OCI-LY3 (cell line): ENCODE data around the gene SLC26A4.

ENCODE experiments used
- H2AFZ ChIP-seq: fragments of 200-600, 300-600 bp; shearing (Covaris generic); 2 replicates; pipeline ENCODE4 v1.6.0; 2014; ENCODE audit warnings: antibody characterized with exemption, low read depth, low read length
- H3K27ac ChIP-seq: fragments of 200-600, 300-600 bp; sonication (generic); 2 replicates; pipeline ENCODE4 v1.5.1; 2014; ENCODE audit warnings: mild to moderate bottlenecking, low read length, moderate library complexity, mixed read lengths
- H3K27me3 ChIP-seq: fragments of 200-600, 300-600 bp; sonication (generic); 2 replicates; pipeline ENCODE4 v1.6.1; 2014; ENCODE audit warnings: low read depth, low read length, mixed read lengths
- H3K36me3 ChIP-seq: fragments of 200-600, 300-600 bp; sonication (generic); replicated peaks from 2 replicates; pipeline ENCODE3; 2014; ENCODE audit warnings: low read depth, low read length, mixed read lengths
- H3K4me1 ChIP-seq: fragments of 300-600, 200-600 bp; sonication (generic); 2 replicates; pipeline ENCODE4 v1.6.1; 2014; ENCODE audit warnings: low read length, mixed read lengths
- H3K4me2 ChIP-seq: fragments of 200-600, 300-600 bp; sonication (generic); 2 replicates; pipeline ENCODE4 v1.6.1; 2014; ENCODE audit warnings: low read length, mixed read lengths
- H3K4me3 ChIP-seq: fragments of 300-600, 200-600 bp; sonication (generic); 2 replicates; pipeline ENCODE4 v1.5.1; 2014; ENCODE audit warnings: antibody characterized with exemption, mild to moderate bottlenecking, low read length, moderate library complexity
- H3K79me2 ChIP-seq: fragments of 300-600, 200-600 bp; shearing (Covaris generic); 2 replicates; pipeline ENCODE4 v1.6.1; 2014; ENCODE audit warnings: mild to moderate bottlenecking, low read length, mixed read lengths
- H3K9ac ChIP-seq: fragments of 300-600, 200-600 bp; shearing (Covaris generic); 2 replicates; pipeline ENCODE4 v1.6.0; 2014; ENCODE audit warnings: mild to moderate bottlenecking, low read length, moderate library complexity
- H3K9me3 ChIP-seq: fragments of 200-600, 300-600 bp; shearing (Covaris generic); 2 replicates; pipeline ENCODE4 v1.6.1; 2014; ENCODE audit warnings: low read length, mixed read lengths; ENCODE audit not compliant: insufficient read depth
- H4K20me1 ChIP-seq: fragments of 200-600, 300-600 bp; sonication (generic); 2 replicates; pipeline ENCODE4 v1.6.1; 2016; ENCODE audit warnings: low read length, mixed read lengths; ENCODE audit not compliant: insufficient read depth
- EZH2phosphoT487 ChIP-seq: fragments of 200-600 bp; shearing (Covaris generic); IDR thresholded peaks from 2 replicates; pipeline ENCODE4 v1.6.1; 2018; ENCODE audit warnings: antibody characterized with exemption, mixed run types, low read depth
- TF ChIP-seq, protein P1 (sequence below): fragments of 200-600, 300-600 bp; sonication (generic); IDR thresholded peaks from 2 replicates; pipeline ENCODE4 v1.5.1; 2014; ENCODE audit warnings: antibody characterized with exemption, low read length, low read depth

The SLC26A4 gene

DNA sequence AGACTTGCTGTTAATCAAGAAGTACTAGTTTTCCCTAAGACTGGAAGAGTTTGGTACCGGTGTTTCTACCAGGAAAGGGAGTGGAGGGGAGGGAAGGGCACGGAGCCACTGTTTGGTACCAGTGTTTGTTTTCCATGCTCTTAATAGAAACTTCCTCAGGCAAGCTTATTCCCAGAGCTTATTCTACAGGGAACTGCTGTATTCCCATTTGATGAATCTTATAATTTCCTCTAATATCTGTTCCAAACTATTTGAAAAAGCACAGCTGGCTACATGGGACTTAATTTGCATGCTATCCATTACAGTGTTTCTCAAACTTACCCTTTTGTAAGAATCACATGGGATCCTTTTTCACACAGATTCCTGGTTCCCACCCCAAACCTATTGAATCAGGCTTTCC lies 23.7 kb downstream of the SLC26A4 start:
- no peaks in the 10 kb centered on the region for H4K20me1 ChIP-seq
- no peaks in the 10 kb centered on the region for H3K36me3 ChIP-seq
- no peaks in the 10 kb centered on the region for H3K4me1 ChIP-seq
- no peak overlapping the region for H3K4me3 ChIP-seq
- no peak overlapping the region for H2AFZ ChIP-seq
- peaks cover 37% of the 10 kb centered on the region for H3K27me3 ChIP-seq
- no peaks in the 10 kb centered on the region for H3K79me2 ChIP-seq
- TF ChIP-seq EZH2phosphoT487, result no peak
- TF ChIP-seq, protein P1, sequence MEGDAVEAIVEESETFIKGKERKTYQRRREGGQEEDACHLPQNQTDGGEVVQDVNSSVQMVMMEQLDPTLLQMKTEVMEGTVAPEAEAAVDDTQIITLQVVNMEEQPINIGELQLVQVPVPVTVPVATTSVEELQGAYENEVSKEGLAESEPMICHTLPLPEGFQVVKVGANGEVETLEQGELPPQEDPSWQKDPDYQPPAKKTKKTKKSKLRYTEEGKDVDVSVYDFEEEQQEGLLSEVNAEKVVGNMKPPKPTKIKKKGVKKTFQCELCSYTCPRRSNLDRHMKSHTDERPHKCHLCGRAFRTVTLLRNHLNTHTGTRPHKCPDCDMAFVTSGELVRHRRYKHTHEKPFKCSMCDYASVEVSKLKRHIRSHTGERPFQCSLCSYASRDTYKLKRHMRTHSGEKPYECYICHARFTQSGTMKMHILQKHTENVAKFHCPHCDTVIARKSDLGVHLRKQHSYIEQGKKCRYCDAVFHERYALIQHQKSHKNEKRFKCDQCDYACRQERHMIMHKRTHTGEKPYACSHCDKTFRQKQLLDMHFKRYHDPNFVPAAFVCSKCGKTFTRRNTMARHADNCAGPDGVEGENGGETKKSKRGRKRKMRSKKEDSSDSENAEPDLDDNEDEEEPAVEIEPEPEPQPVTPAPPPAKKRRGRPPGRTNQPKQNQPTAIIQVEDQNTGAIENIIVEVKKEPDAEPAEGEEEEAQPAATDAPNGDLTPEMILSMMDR, result no peak
- H3K4me2 ChIP-seq, result no peak overlapping the region
- H3K27ac ChIP-seq, result no peak overlapping the region
- no peaks in the 10 kb centered on the region for H3K9me3 ChIP-seq
- H3K9ac ChIP-seq, result no peak overlapping the region

DNA sequence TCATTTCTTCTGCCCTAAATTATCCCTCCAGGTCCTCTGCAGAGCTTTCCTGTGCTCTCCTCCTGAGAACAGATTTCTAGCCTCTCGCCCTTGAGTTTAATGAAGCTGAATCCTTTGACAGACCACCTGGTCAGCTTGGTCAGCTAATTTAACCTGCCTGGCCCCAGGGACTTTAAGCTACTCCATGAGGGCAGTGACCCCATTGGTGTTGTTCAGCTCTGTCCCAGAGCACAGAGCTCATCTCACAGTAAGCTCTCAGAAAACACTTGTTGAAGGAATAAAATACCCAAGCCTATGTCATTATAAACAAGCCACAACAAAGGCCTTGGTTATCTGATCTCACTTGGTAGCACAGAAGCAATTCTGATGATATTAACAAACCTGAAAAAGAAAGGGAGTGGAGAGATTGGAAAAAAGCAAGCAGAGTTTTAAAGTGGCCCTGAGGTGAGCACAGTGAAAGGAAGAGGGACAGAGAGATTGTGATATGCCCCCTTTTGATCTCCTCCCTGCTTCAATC lies 24.4 kb downstream of the SLC26A4 start:
- Histone ChIP-seq H3K4me1 (no peaks in the 10 kb centered on the region), H3K9ac (no peak overlapping the region), H3K4me3 (no peak overlapping the region), H3K27ac (no peak overlapping the region), H3K36me3 (no peaks in the 10 kb centered on the region), H3K79me2 (no peaks in the 10 kb centered on the region), H4K20me1 (no peaks in the 10 kb centered on the region), H3K9me3 (no peaks in the 10 kb centered on the region), H3K27me3 (peaks cover 44% of the 10 kb centered on the region), H3K4me2 (no peak overlapping the region), H2AFZ (no peak overlapping the region)
- TF ChIP-seq, protein P1, result no peak
- no peak for TF ChIP-seq EZH2phosphoT487

DNA sequence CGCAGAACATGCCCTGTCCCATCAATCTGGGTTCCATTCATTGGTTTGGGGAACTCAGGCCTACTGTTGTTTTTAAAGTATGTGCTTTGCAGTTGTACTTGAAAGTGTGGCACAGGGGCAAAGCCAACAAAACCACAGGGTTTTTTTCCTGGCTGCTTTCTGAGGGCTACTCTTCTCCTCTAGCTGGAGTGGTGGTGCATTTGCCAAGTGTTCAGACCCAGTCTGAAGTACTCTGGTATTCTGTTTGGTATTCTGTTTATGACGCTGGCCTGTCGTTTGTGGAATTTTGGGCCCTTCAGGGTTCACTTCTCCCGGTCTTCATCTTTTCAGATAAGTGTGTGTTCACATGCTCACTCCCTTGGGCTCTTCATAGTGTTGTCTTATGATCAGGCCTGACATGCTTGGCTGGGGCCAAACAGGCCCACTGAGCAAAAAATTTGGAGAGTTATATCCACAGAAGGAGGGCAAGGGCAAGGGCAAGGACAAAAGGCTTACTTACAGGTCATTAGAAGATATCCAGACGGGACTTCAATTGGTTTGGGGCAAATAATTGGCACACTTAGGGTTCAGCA lies 26.3 kb downstream of the SLC26A4 start:
- H2AFZ ChIP-seq, result no peak overlapping the region
- H3K36me3 ChIP-seq, result no peaks in the 10 kb centered on the region
- no peak overlapping the region for H3K4me2 ChIP-seq
- H3K79me2 ChIP-seq, result no peaks in the 10 kb centered on the region
- no peaks in the 10 kb centered on the region for H3K4me1 ChIP-seq
- no peak overlapping the region for H3K27ac ChIP-seq
- H4K20me1 ChIP-seq, result no peaks in the 10 kb centered on the region
- no peaks in the 10 kb centered on the region for H3K9me3 ChIP-seq
- H3K9ac ChIP-seq, result no peak overlapping the region
- H3K27me3 ChIP-seq, result peaks cover 52% of the 10 kb centered on the region
- no peak for TF ChIP-seq EZH2phosphoT487
- TF ChIP-seq, protein P1, result no peak
- no peak overlapping the region for H3K4me3 ChIP-seq

DNA sequence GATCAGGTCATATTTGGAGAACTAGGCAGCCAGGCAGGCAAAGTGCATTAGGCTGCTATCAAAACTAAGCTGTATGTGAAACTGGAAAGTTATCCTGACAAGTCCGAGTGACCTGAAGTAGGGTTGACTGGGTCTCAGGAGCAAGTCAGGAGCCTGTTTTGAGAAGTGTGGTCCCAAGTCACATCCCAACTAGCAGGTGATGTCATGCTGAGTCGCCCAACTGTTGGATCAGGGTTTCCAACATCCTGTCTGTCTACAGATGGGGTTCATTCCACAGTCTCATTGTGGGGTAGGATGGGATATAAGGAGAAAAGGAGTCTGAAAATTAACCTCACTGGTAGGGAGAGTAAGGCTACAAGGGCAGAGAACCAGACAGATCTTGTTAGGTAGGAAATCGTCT lies 27.0 kb downstream of the SLC26A4 start:
- Histone ChIP-seq H3K27me3 (peaks cover 60% of the 10 kb centered on the region), H3K4me2 (no peak overlapping the region), H3K9me3 (no peaks in the 10 kb centered on the region), H3K36me3 (no peaks in the 10 kb centered on the region), H4K20me1 (no peaks in the 10 kb centered on the region), H3K9ac (no peak overlapping the region), H2AFZ (no peak overlapping the region), H3K27ac (no peak overlapping the region), H3K4me1 (no peaks in the 10 kb centered on the region), H3K4me3 (no peak overlapping the region), H3K79me2 (no peaks in the 10 kb centered on the region)
- TF ChIP-seq, protein P1, result no peak
- no peak for TF ChIP-seq EZH2phosphoT487
